H1 (cell line): Measurements from ENCODE around the gene WFDC5. TPM values are rescaled to one million over a fixed set of nuclear protein-coding genes. Genes with fewer than 3 reads are reported as not detected.

Source experiments
- CTCF ChIA-PET: fragments of 300-600 bp; sonication (Branson Sonifier 250); formaldehyde crosslinking; loops from one replicate; lab custom pipeline; 2021; ENCODE audit not compliant: partially characterized antibody; lab: Charles Lee
- POLR2A ChIA-PET: fragments of 300-600 bp; sonication (Branson Sonifier 250); formaldehyde crosslinking; loops from one replicate; lab custom pipeline; 2021; ENCODE audit warnings: inconsistent platforms; ENCODE audit not compliant: partially characterized antibody; lab: Charles Lee
- DNase-seq, 2 experiments: peaks; one replicate each; pipeline versions ENCODE4 v3.0.0 to v3.0.0-alpha.2; 2010 to 2022; ENCODE audit warnings: low spot score in 2 of 2, low read depth in 1 of 2, mixed read lengths in 1 of 2
- FAIRE-seq: peaks from 2 replicates; lab custom pipeline; 2011; peaks lifted over from hg19 to GRCh38; lab: Jason Lieb, UNC
- H2AFZ ChIP-seq: 2 replicates; pipeline ENCODE4 v1.8.1; 2012; ENCODE audit warnings: low read length, inconsistent platforms
- H2AK5ac ChIP-seq: 2 replicates; pipeline ENCODE4 v1.6.1; 2013; ENCODE audit warnings: low read depth, low read length
- H2BK120ac ChIP-seq: replicated peaks from 2 replicates; pipeline ENCODE3; 2013; ENCODE audit warnings: low read depth, low read length, inconsistent platforms
- H2BK12ac ChIP-seq: 2 replicates; pipeline ENCODE4 v1.6.1; 2013; ENCODE audit warnings: low read depth, low read length
- H2BK15ac ChIP-seq: 2 replicates; pipeline ENCODE4 v1.6.1; 2013; ENCODE audit warnings: low read length
- H2BK20ac ChIP-seq: 2 replicates; pipeline ENCODE4 v1.6.1; 2013; ENCODE audit warnings: low read length
- H2BK5ac ChIP-seq: 2 replicates; pipeline ENCODE4 v1.6.1; 2013; ENCODE audit warnings: low read depth, low read length
- H3K14ac ChIP-seq: 2 replicates; pipeline ENCODE4 v1.6.1; 2013; ENCODE audit warnings: inconsistent platforms; ENCODE audit not compliant: insufficient read length
- H3K18ac ChIP-seq: 2 replicates; pipeline ENCODE4 v1.6.1; 2013; ENCODE audit warnings: low read length; ENCODE audit errors: extremely low read depth
- H3K23ac ChIP-seq: 2 replicates; pipeline ENCODE4 v1.6.1; 2013; ENCODE audit warnings: inconsistent platforms; ENCODE audit not compliant: insufficient read length
- H3K23me2 ChIP-seq: 2 replicates; pipeline ENCODE4 v1.6.1; 2013; ENCODE audit warnings: low read depth, low read length
- H3K27ac ChIP-seq: 2 replicates; pipeline ENCODE4 v1.6.1; 2011; ENCODE audit warnings: low read depth, low read length, inconsistent platforms
- H3K27me3 ChIP-seq, 4 experiments: replicated peaks in 1 of 4; 1 replicate in 1 of 4; 2 replicates in 3 of 4; pipeline versions ENCODE4 v1.6.1 to v1.8.1; 2011 to 2013; ENCODE audit warnings: low read length in 3 of 4, mild to moderate bottlenecking in 3 of 4, inconsistent platforms in 2 of 4, mixed read lengths in 2 of 4, moderate library complexity in 1 of 4; ENCODE audit not compliant: control insufficient read depth in 3 of 4, insufficient read depth in 3 of 4; ENCODE audit errors: extremely low read depth in 1 of 4
- H3K36me3 ChIP-seq, 4 experiments: 2 replicates each; pipeline versions ENCODE4 v1.6.1 to v1.8.1; 2011 to 2013; ENCODE audit warnings: mild to moderate bottlenecking in 4 of 4, low read length in 3 of 4, moderate library complexity in 2 of 4, control low read depth in 1 of 4, inconsistent platforms in 1 of 4; ENCODE audit not compliant: insufficient read depth in 4 of 4, control insufficient read depth in 2 of 4
- H3K4ac ChIP-seq: replicated peaks from 2 replicates; pipeline ENCODE3; 2013; ENCODE audit warnings: low read length, low read depth, mixed read lengths, inconsistent platforms; ENCODE audit not compliant: insufficient read length
- H3K4me1 ChIP-seq, 4 experiments: replicated peaks in 1 of 4; 1 replicate in 1 of 4; 2 replicates in 3 of 4; pipeline versions ENCODE4 v1.6.1 to v1.8.1; 2011 to 2013; ENCODE audit warnings: low read length in 3 of 4, inconsistent platforms in 2 of 4, mixed read lengths in 1 of 4; ENCODE audit not compliant: insufficient read depth in 4 of 4, control insufficient read depth in 3 of 4
- H3K4me2 ChIP-seq, 2 experiments: 2 replicates each; pipeline versions ENCODE4 v1.6.1 to v1.8.1; 2011 to 2013; ENCODE audit warnings: low read depth in 2 of 2, low read length in 2 of 2, control low read depth in 1 of 2, inconsistent platforms in 1 of 2, mild to moderate bottlenecking in 1 of 2; ENCODE audit not compliant: insufficient read depth in 1 of 2
- H3K4me3 ChIP-seq, 4 experiments: fragments of 200-600, 300-600 bp in 1 of 4; sonication (generic), shearing (Covaris generic), sonication (Bioruptor Twin) in 1 of 4; 2 replicates each; pipeline versions ENCODE4 v1.5.1 to v1.8.1; 2011 to 2016; ENCODE audit warnings: low read length in 4 of 4, low read depth in 3 of 4, control low read depth in 2 of 4, inconsistent platforms in 2 of 4, mild to moderate bottlenecking in 2 of 4, mixed read lengths in 1 of 4, moderate library complexity in 1 of 4; ENCODE audit not compliant: insufficient read depth in 2 of 4; ENCODE audit errors: extremely low read depth in 1 of 4
- H3K56ac ChIP-seq: replicated peaks from 2 replicates; pipeline ENCODE3; 2013; ENCODE audit warnings: low read depth, mild to moderate bottlenecking, mixed read lengths, low read length, inconsistent platforms; ENCODE audit not compliant: insufficient read length
- H3K79me1 ChIP-seq: 2 replicates; pipeline ENCODE4 v1.6.1; 2013; ENCODE audit warnings: low read depth, low read length, control low read depth
- H3K79me2 ChIP-seq, 2 experiments: 2 replicates each; pipeline versions ENCODE4 v1.6.1 to v1.8.1; 2012 to 2013; ENCODE audit warnings: low read length in 2 of 2, mild to moderate bottlenecking in 2 of 2, inconsistent platforms in 1 of 2; ENCODE audit not compliant: insufficient read depth in 2 of 2, control insufficient read depth in 1 of 2
- H3K9ac ChIP-seq, 4 experiments: replicated peaks in 1 of 4; 1 replicate in 1 of 4; 2 replicates in 3 of 4; pipeline versions ENCODE4 v1.6.1 to v1.8.1; 2011 to 2013; ENCODE audit warnings: low read depth in 3 of 4, low read length in 3 of 4, control low read depth in 2 of 4, mild to moderate bottlenecking in 2 of 4, moderate library complexity in 2 of 4, inconsistent platforms in 1 of 4; ENCODE audit errors: extremely low read depth in 1 of 4
- H3K9me3 ChIP-seq, 2 experiments: 2 replicates each; pipeline versions ENCODE4 v1.6.1 to v1.8.1; 2012 to 2013; ENCODE audit warnings: mild to moderate bottlenecking in 2 of 2, moderate library complexity in 2 of 2, control low read depth in 1 of 2, inconsistent platforms in 1 of 2, low read depth in 1 of 2, low read length in 1 of 2, mixed read lengths in 1 of 2; ENCODE audit not compliant: insufficient read depth in 2 of 2
- H4K20me1 ChIP-seq, 2 experiments: replicated peaks in 1 of 2; 2 replicates each; pipeline versions ENCODE3 to v1.8.1; 2011 to 2013; ENCODE audit warnings: inconsistent platforms in 2 of 2, low read length in 2 of 2, mild to moderate bottlenecking in 1 of 2; ENCODE audit not compliant: insufficient read depth in 2 of 2, control insufficient read depth in 1 of 2
- H4K5ac ChIP-seq: 2 replicates; pipeline ENCODE4 v1.6.1; 2013; ENCODE audit warnings: low read length, low read depth, mixed read lengths, inconsistent platforms; ENCODE audit not compliant: insufficient read length
- H4K8ac ChIP-seq: 2 replicates; pipeline ENCODE4 v1.8.0; 2013; ENCODE audit warnings: mild to moderate bottlenecking, moderate library complexity, low read length, inconsistent platforms; ENCODE audit not compliant: insufficient read depth; ENCODE audit errors: extremely low read depth
- H4K91ac ChIP-seq: replicated peaks from 2 replicates; pipeline ENCODE3; 2013; ENCODE audit warnings: low read length, mixed read lengths, inconsistent platforms; ENCODE audit not compliant: insufficient read length
- SUZ12 ChIP-seq: fragments of 200-600 bp; sonication (generic); IDR thresholded peaks from 2 replicates; pipeline ENCODE4 v1.6.1; 2012; ENCODE audit warnings: mild to moderate bottlenecking, inconsistent platforms, low read length, moderate library complexity, mixed read lengths
- WGBS, 2 experiments: shearing (Covaris generic) in 1 of 2; methylation state at CpG; one replicate each; pipeline versions ENCODE4 v1.1.6 to v1.1.7; 2013 to 2015; ENCODE audit warnings: low lambda C conversion rate in 2 of 2, mixed read lengths in 2 of 2, inconsistent platforms in 1 of 2, low coverage in 1 of 2, missing lambda C conversion rate in 1 of 2; ENCODE audit not compliant: insufficient replicate concordance in 2 of 2, insufficient coverage in 1 of 2, insufficient read length in 1 of 2; ENCODE audit errors: extremely low coverage in 1 of 2, missing lambda C conversion rate in 1 of 2; 5-methylcytosine and 5-hydroxymethylcytosine counted together
- polyA plus RNA-seq, 7 experiments: library from polyadenylated mRNA; depleted of rRNA in 3 of 7; stranded (reverse) in 5 of 7; unstranded in 2 of 7; fragments of >200 nt in 5 of 7; fragments of 200-250 nt in 2 of 7; gene quantifications; 1 replicate in 5 of 7; 2 replicates in 1 of 7; 4 replicates in 1 of 7; pipeline versions ENCODE4 v1.2.1 to v1.2.3, GENCODE V29; 2011 to 2013; ENCODE audit warnings: missing spikeins in 2 of 7, mixed read lengths in 2 of 7
- total RNA-seq: library from RNA; stranded (reverse); fragmentation: NEBNext Ultra II Directional; extraction: Animal tissue kit (Norgen Biotek cat#: 25700); gene quantifications from 2 replicates; pipeline ENCODE4 v1.2.1, GENCODE V29; 2021

The WFDC5 gene
- total and polyA plus RNA-seq, 2 of the 8 experiments (the other 6 are each of a cell fraction or from before 2014, with no cell fraction given): not detected

- peaks cover 0 to 8% of the 10 kb centered on the region in 2 experiments; a peak in 3 of 4 replicates for H3K9me3 ChIP-seq
- H4K20me1 ChIP-seq: peaks cover 3 to 4% of the 10 kb centered on the region in 2 experiments
- H3K79me2 ChIP-seq: no peaks in the 10 kb centered on the region
- no peak overlapping the region for H4K8ac ChIP-seq
- no peak overlapping the region for H2BK120ac ChIP-seq
- ChIA-PET CTCF (interaction anchor here (0.8 to 17.6 kb wide), 6 partner anchors 8 to 189 kb away, joined by 3 to 233 read pairs (median 4); partner anchors contain the start of gene WFDC5), POLR2A (interaction anchor here (1.0 to 3.1 kb wide), 2 partner anchors 9 to 12 kb away, joined by 3 to 18 read pairs; no protein-coding TSS in a partner anchor)
- 80% methylated on average over 6 of the region's 6 CpGs; no CpG with 5 or more reads in 1 of the 2 experiments for WGBS, 2 experiments
- no peak overlapping the region for H2BK15ac ChIP-seq
- 0 out of 2 replicates have a peak overlapping the region, but pooled peaks have one; percentile 20 for H3K18ac ChIP-seq
- H4K5ac ChIP-seq: no peak overlapping the region
- no peak overlapping the region for H3K27ac ChIP-seq
- peaks cover 2 to 13% (median 4%) of the 10 kb centered on the region in 4 experiments; a peak in 6 of 7 replicates for H3K4me1 ChIP-seq
- peak overlapping the region; percentile 12 to 57 (median 23); a peak in 4 of 8 replicates for H3K4me3 ChIP-seq
- no peak overlapping the region for H3K14ac ChIP-seq
- H3K4me2 ChIP-seq: peak overlapping the region; percentile 45 to 66; a peak in 3 of 4 replicates
- H3K9ac ChIP-seq: no peak overlapping the region
- no peak overlapping the region for H2BK12ac ChIP-seq
- H4K91ac ChIP-seq: no peak overlapping the region
- H2AK5ac ChIP-seq: no peak overlapping the region; the same call in 1 of the 2 replicates
- no peak overlapping the region for H3K4ac ChIP-seq
- H3K79me1 ChIP-seq: no peaks in the 10 kb centered on the region
- H3K23ac ChIP-seq: no peak overlapping the region
- no peak for FAIRE-seq
- no peak for DNase-seq
- peaks cover 0 to 5% (median 0%) of the 10 kb centered on the region in 4 experiments; a peak in 1 of 8 replicates for H3K36me3 ChIP-seq
- no peak overlapping the region for H2BK20ac ChIP-seq
- no peaks in the 10 kb centered on the region; the same call in 1 of the 2 replicates for H3K23me2 ChIP-seq
- H3K27me3 ChIP-seq: peaks cover 5 to 41% (median 31%) of the 10 kb centered on the region in 4 experiments
- H3K56ac ChIP-seq: no peak overlapping the region
- no peak overlapping the region for H2BK5ac ChIP-seq
- peak overlapping the region; percentile 81 for H2AFZ ChIP-seq
- no peak for TF ChIP-seq SUZ12
Observed at GRCh38 chr20:45101333-45101850, 13.6 kb downstream of the WFDC5 start.
